MM.1S (cell line): Measurements from ENCODE around the gene NPEPL1.

ENCODE experiments used
- DNase-seq: peaks from one replicate; pipeline ENCODE4 v3.0.0-alpha.2; 2015
- H2AFZ ChIP-seq: fragments of 300-600 bp; sonication (generic); 2 replicates; pipeline ENCODE4 v1.6.0; 2016; ENCODE audit warnings: antibody characterized with exemption, low read length
- H3F3A ChIP-seq: fragments of 300-600 bp; sonication (generic); 2 replicates; pipeline ENCODE4 v1.6.1; 2016; ENCODE audit warnings: mild to moderate bottlenecking, antibody characterized with exemption, low read length, moderate library complexity, mixed read lengths; ENCODE audit not compliant: insufficient read depth
- H3K27ac ChIP-seq: fragments of 300-600 bp; sonication (generic); 2 replicates; pipeline ENCODE4 v1.5.1; 2016; ENCODE audit warnings: mild to moderate bottlenecking, low read length
- H3K27me3 ChIP-seq: fragments of 300-600 bp; sonication (generic); replicated peaks from 2 replicates; pipeline ENCODE4 v1.6.0; 2016; ENCODE audit warnings: low read length; ENCODE audit not compliant: insufficient read depth
- H3K36me3 ChIP-seq: fragments of 300-600 bp; sonication (generic); replicated peaks from 2 replicates; pipeline ENCODE4 v1.6.1; 2016; ENCODE audit warnings: mild to moderate bottlenecking, low read length, mixed read lengths; ENCODE audit not compliant: insufficient read depth
- H3K4me1 ChIP-seq: fragments of 300-600 bp; sonication (generic); 2 replicates; pipeline ENCODE4 v1.6.1; 2016; ENCODE audit warnings: low read length, mixed read lengths
- H3K4me2 ChIP-seq: fragments of 300-600 bp; sonication (generic); 2 replicates; pipeline ENCODE4 v1.6.0; 2016; ENCODE audit warnings: low read depth, low read length
- H3K4me3 ChIP-seq: fragments of 300-600 bp; sonication (generic); 2 replicates; pipeline ENCODE4 v1.5.1; 2016; ENCODE audit warnings: low read length, mixed read lengths
- H3K79me2 ChIP-seq: fragments of 300-600 bp; sonication (generic); 2 replicates; pipeline ENCODE4 v1.6.1; 2016; ENCODE audit warnings: mixed run types, low read length, mixed read lengths
- H3K9ac ChIP-seq: fragments of 300-600 bp; sonication (generic); 2 replicates; pipeline ENCODE4 v1.6.1; 2016; ENCODE audit warnings: low read length, mixed read lengths
- H3K9me2 ChIP-seq: fragments of 300-600 bp; sonication (generic); replicated peaks from 2 replicates; pipeline ENCODE4 v1.6.1; 2016; ENCODE audit warnings: mild to moderate bottlenecking, low read length, mixed read lengths; ENCODE audit not compliant: insufficient read depth
- H3K9me3 ChIP-seq: fragments of 300-600 bp; sonication (generic); replicated peaks from 2 replicates; pipeline ENCODE4 v1.6.1; 2016; ENCODE audit warnings: mild to moderate bottlenecking, low read length, mixed read lengths; ENCODE audit not compliant: insufficient read depth
- H4K20me1 ChIP-seq: fragments of 300-600 bp; sonication (generic); 2 replicates; pipeline ENCODE4 v1.6.1; 2016; ENCODE audit warnings: mild to moderate bottlenecking, low read length, moderate library complexity, mixed read lengths; ENCODE audit not compliant: insufficient read depth
- EZH2 ChIP-seq: fragments of 300-600 bp; sonication (generic); optimal IDR thresholded peaks from 2 replicates; pipeline ENCODE3; 2017; ENCODE audit warnings: low read depth, mild to moderate bottlenecking, antibody characterized with exemption, low read length, mixed read lengths
- EZH2phosphoT487 ChIP-seq: fragments of 300-600 bp; sonication (generic); IDR thresholded peaks from 2 replicates; pipeline ENCODE4 v1.6.1; 2018; ENCODE audit warnings: antibody characterized with exemption, low read length
- TF ChIP-seq, protein P1 (sequence below): fragments of 300-600 bp; sonication (generic); IDR thresholded peaks from 2 replicates; pipeline ENCODE4 v1.5.1; 2016; ENCODE audit warnings: antibody characterized with exemption, low read length, mixed read lengths

NPEPL1 gene

DNA sequence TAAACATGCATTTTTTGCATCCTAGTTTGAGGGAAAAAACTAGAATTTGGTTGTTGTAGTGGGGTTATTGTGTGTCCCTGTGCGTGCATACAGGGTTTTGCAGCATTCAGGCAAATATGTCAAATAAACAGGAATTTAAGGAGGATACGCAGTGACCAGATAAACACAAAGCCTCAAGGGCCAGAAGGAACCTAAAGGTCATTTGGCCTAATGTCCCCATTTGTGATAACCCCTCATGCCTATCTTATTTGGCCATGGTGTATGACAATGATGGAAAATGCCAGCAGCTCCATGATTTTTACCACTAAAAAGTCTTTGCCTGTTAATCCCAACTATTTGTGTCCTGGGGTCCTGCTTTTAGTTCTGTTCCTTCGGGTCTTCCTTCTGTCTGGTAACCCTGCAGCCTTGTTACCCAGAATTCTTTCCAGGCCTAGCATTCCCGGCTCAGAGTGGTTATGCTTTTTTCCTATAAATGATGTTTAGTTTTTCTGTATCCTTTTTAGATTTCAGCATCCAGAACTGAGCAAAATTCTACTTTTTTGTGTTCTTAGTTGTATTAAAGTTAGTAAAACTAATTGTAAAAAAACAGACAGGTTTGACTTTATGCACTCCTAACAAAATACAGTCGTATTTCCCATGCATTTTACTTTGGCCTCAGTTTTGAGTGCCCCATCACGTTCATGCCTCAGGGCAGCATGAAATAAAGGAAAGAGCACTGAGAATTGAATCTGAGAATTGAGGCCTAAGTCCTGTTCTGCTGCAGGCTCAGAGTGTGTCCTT lies 37.1 kb upstream of the NPEPL1 start:
- Histone ChIP-seq H3K36me3 (peaks cover 8% of the 10 kb centered on the region; the same call in 1 of the 2 replicates), H3K9ac (no peak overlapping the region)
- no peak for DNase-seq

DNA sequence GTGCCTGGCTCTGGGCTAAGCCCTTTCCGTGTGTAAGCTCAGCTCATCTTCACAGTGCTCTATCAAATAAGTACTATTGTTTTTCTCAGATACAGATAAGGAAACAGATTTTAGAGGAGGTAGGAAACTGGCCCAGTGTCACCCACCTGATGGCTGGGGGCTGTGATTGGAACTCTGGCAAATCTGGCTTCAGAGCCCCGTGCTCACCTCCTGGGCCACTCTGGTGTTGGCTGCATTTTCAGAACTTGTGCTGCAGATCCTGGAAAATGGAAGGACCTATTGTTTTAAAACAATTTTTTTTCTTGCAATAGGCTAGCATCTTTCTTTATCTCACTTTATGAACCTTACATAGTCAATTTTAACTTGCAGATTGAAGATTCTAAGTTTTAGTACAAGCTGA lies 35.8 kb upstream of the NPEPL1 start:
- no peak overlapping the region for H3K4me3 ChIP-seq

More for the DNA sequence above, 37.1 kb upstream of the NPEPL1 start:
- Histone ChIP-seq H3K4me1 (peaks cover 9% of the 10 kb centered on the region; the same call in 1 of the 2 replicates), H3K4me3 (no peak overlapping the region), H3K9me2 (no peaks in the 10 kb centered on the region), H4K20me1 (peaks cover 10% of the 10 kb centered on the region; the same call in 1 of the 2 replicates), H2AFZ (no peak overlapping the region), H3F3A (peaks cover 11% of the 10 kb centered on the region; the same call in 1 of the 2 replicates), H3K27me3 (no peaks in the 10 kb centered on the region), H3K9me3 (no peaks in the 10 kb centered on the region), H3K79me2 (peaks cover 92% of the 10 kb centered on the region), H3K27ac (no peak overlapping the region), H3K4me2 (no peak overlapping the region)
- TF ChIP-seq EZH2 (no peak), EZH2phosphoT487 (no peak)
- TF ChIP-seq, protein P1, sequence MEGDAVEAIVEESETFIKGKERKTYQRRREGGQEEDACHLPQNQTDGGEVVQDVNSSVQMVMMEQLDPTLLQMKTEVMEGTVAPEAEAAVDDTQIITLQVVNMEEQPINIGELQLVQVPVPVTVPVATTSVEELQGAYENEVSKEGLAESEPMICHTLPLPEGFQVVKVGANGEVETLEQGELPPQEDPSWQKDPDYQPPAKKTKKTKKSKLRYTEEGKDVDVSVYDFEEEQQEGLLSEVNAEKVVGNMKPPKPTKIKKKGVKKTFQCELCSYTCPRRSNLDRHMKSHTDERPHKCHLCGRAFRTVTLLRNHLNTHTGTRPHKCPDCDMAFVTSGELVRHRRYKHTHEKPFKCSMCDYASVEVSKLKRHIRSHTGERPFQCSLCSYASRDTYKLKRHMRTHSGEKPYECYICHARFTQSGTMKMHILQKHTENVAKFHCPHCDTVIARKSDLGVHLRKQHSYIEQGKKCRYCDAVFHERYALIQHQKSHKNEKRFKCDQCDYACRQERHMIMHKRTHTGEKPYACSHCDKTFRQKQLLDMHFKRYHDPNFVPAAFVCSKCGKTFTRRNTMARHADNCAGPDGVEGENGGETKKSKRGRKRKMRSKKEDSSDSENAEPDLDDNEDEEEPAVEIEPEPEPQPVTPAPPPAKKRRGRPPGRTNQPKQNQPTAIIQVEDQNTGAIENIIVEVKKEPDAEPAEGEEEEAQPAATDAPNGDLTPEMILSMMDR, result no peak

DNA sequence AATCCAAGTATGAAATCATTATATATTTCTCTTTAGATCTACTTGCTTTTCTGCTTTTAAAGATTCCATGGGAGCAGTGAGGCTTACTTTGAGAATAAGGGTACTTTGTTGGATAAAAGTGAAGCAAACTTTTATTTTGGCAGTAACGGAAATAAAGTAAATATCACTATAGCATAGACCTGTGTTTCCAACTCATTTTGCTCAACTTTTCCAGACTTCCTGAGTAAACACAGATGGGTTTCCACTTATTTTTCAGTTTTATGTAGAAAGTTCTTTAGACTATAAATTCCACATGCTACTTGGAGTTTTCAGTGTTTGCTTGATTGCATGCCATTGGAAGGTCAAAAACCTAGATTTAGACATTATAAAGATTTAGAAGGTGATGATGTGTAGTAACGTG lies 35.3 kb upstream of the NPEPL1 start:
- no peak for DNase-seq
- H3K9me2 ChIP-seq, result no peaks in the 10 kb centered on the region
- H4K20me1 ChIP-seq, result peaks cover 12% of the 10 kb centered on the region; the same call in 1 of the 2 replicates
- no peak overlapping the region for H3K4me3 ChIP-seq
- no peaks in the 10 kb centered on the region for H3K9me3 ChIP-seq
- peaks cover 99% of the 10 kb centered on the region for H3K79me2 ChIP-seq
- no peak overlapping the region for H3K4me2 ChIP-seq
- H3K36me3 ChIP-seq, result peaks cover 8% of the 10 kb centered on the region; the same call in 1 of the 2 replicates
- no peak overlapping the region for H2AFZ ChIP-seq
- H3F3A ChIP-seq, result peaks cover 3% of the 10 kb centered on the region; the same call in 1 of the 2 replicates
- no peak overlapping the region for H3K9ac ChIP-seq
- H3K4me1 ChIP-seq, result peaks cover 9% of the 10 kb centered on the region; the same call in 1 of the 2 replicates
- H3K27me3 ChIP-seq, result no peaks in the 10 kb centered on the region
- TF ChIP-seq EZH2phosphoT487, result no peak
- no peak overlapping the region for H3K27ac ChIP-seq

More for the DNA sequence above, 35.8 kb upstream of the NPEPL1 start:
- peaks cover 8% of the 10 kb centered on the region; the same call in 1 of the 2 replicates for H3K36me3 ChIP-seq
- no peak for TF ChIP-seq EZH2
- TF ChIP-seq, protein P1, result no peak
- no peak for TF ChIP-seq EZH2phosphoT487
- H3K9me3 ChIP-seq, result no peaks in the 10 kb centered on the region
- H3K4me2 ChIP-seq, result no peak overlapping the region
- no peak overlapping the region for H2AFZ ChIP-seq
- peaks cover 10% of the 10 kb centered on the region; the same call in 1 of the 2 replicates for H4K20me1 ChIP-seq
- H3K79me2 ChIP-seq, result peaks cover 97% of the 10 kb centered on the region
- H3K9me2 ChIP-seq, result no peaks in the 10 kb centered on the region
- H3F3A ChIP-seq, result peaks cover 6% of the 10 kb centered on the region; the same call in 1 of the 2 replicates
- no peaks in the 10 kb centered on the region for H3K27me3 ChIP-seq
- peaks cover 9% of the 10 kb centered on the region; the same call in 1 of the 2 replicates for H3K4me1 ChIP-seq
- DNase-seq, result no peak
- H3K27ac ChIP-seq, result no peak overlapping the region
- H3K9ac ChIP-seq, result no peak overlapping the region
